Panc1 (cell line): ENCODE results near the gene BSX. TPM values are rescaled to one million over a fixed set of nuclear protein-coding genes. Genes with fewer than 3 reads are reported as not detected.

Experiments
- ATAC-seq: fragments of 200-7000 bp; cut with Tn5 transposase; 2 replicates; pipeline ENCODE4 v1.9.1; 2020; ENCODE audit warnings: mild to moderate bottlenecking, moderate library complexity
- BruUV-seq: library from RNA; stranded (reverse); fragments of 400-500 nt; replicated peaks from 2 replicates; lab custom pipeline; 2021; lab: Mats Ljungman, UMichigan
- CTCF ChIA-PET: fragments of 300-600 bp; sonication (Branson Sonifier 250); formaldehyde crosslinking; loops from one replicate; lab custom pipeline; 2022; ENCODE audit warnings: antibody characterized with exemption; lab: Charles Lee
- POLR2A ChIA-PET: fragments of 300-600 bp; sonication (Branson Sonifier 250); formaldehyde crosslinking; loops from one replicate; lab custom pipeline; 2022; ENCODE audit warnings: antibody characterized with exemption; lab: Charles Lee
- DNase-seq: peaks from one replicate; pipeline ENCODE4 v3.0.0-alpha.2; 2010; ENCODE audit warnings: low read depth, low spot score
- H3K27ac ChIP-seq: 2 replicates; pipeline ENCODE4 v1.5.1; 2011; ENCODE audit warnings: mild to moderate bottlenecking, low read length, inconsistent platforms
- H3K27me3 ChIP-seq: fragments of 200-500 bp; sonication (Bioruptor generic); 2 replicates; pipeline ENCODE4 v1.6.0; 2014; ENCODE audit warnings: low read length, inconsistent platforms; ENCODE audit not compliant: control insufficient read depth, insufficient read depth
- H3K36me3 ChIP-seq: fragments of 200-500 bp; sonication (Bioruptor generic); 2 replicates; pipeline ENCODE4 v1.5.1; 2014; ENCODE audit warnings: inconsistent platforms, mild to moderate bottlenecking, low read length, moderate library complexity; ENCODE audit not compliant: control insufficient read depth, insufficient read depth
- H3K4me1 ChIP-seq: 2 replicates; pipeline ENCODE4 v1.5.1; 2011; ENCODE audit warnings: inconsistent platforms, mild to moderate bottlenecking, low read length, moderate library complexity; ENCODE audit not compliant: control insufficient read depth, insufficient read depth
- H3K4me3 ChIP-seq, 2 experiments: 2 replicates each; pipeline ENCODE4 v1.5.1; 2011 to 2012; ENCODE audit warnings: low read depth in 2 of 2, low read length in 2 of 2, mild to moderate bottlenecking in 2 of 2, inconsistent platforms in 1 of 2, moderate library complexity in 1 of 2
- H3K9me3 ChIP-seq: fragments of 200-500 bp; sonication (Bioruptor generic); 2 replicates; pipeline ENCODE4 v1.5.1; 2014; ENCODE audit warnings: low read depth, mild to moderate bottlenecking, inconsistent platforms, low read length, moderate library complexity; ENCODE audit not compliant: control insufficient read depth, insufficient read depth
- CTCF ChIP-seq: fragments of 450-650 bp; IDR thresholded peaks from 2 replicates; pipeline ENCODE4 v1.5.1; 2017; ENCODE audit warnings: mild to moderate bottlenecking
- POLR2AphosphoS5 ChIP-seq: IDR thresholded peaks from 2 replicates; pipeline ENCODE4 v1.6.1; 2012; ENCODE audit warnings: mild to moderate bottlenecking, low read depth, low read length, moderate library complexity
- REST ChIP-seq, 2 experiments: IDR thresholded peaks; 2 replicates each; pipeline ENCODE4 v1.6.1; 2011 to 2012; ENCODE audit warnings: low read depth in 2 of 2, control low read depth in 1 of 2, low read length in 1 of 2, mild to moderate bottlenecking in 1 of 2, moderate library complexity in 1 of 2; ENCODE audit not compliant: insufficient read depth in 1 of 2
- SIN3A ChIP-seq: IDR thresholded peaks from 2 replicates; pipeline ENCODE4 v1.6.1; 2012; ENCODE audit warnings: low read depth, mild to moderate bottlenecking, low read length, moderate library complexity, borderline replicate concordance; ENCODE audit not compliant: insufficient read depth
- TCF7L2 ChIP-seq: IDR thresholded peaks from 2 replicates; pipeline ENCODE4 v1.6.1; 2011; ENCODE audit warnings: mild to moderate bottlenecking, low read depth, low read length, inconsistent platforms
- in situ Hi-C: cut with HindIII; loops from 2 replicates; pipeline ENCODE4 v1.10.0; 2016; ENCODE audit warnings: low sequenced_read_pairs, low pct_unique_long_range_greater_than_20kb
- intact Hi-C: fragments of 100-400 bp; cut with micrococcal nuclease; formaldehyde crosslinking; loops from one replicate; pipeline ENCODE4 v1.10.0; 2022; ENCODE audit not compliant: unreplicated experiment
- total RNA-seq: library from RNA; stranded (reverse); gene quantifications from one replicate; pipeline ENCODE4 v1.2.1, GENCODE V29; 2021; ENCODE audit not compliant: unreplicated experiment

The BSX gene
- total RNA-seq, 1 experiment from 2014 or later = not detected

GRCh38 chr11:122976061-122976733 is 5.4 kb downstream of the BSX start:
- in situ Hi-C loops = no loop called here
- no peak overlapping the region for H3K4me3 ChIP-seq

GRCh38 chr11:122963961-122964360 is 17.7 kb downstream of the BSX start:
- no peak overlapping the region for H3K27ac ChIP-seq
- CTCF ChIA-PET = interaction anchor here (0.6 to 0.8 kb wide), 2 partner anchors 10 to 22 kb away, joined by 3 read pairs; no protein-coding TSS in a partner anchor
- intact Hi-C loops = no loop called here
- no peak for TF ChIP-seq CTCF
- TF ChIP-seq TCF7L2 = no peak
- TF ChIP-seq POLR2AphosphoS5 = no peak
- H3K4me3 ChIP-seq = no peak overlapping the region
- H3K4me1 ChIP-seq = no peaks in the 10 kb centered on the region
- no peak for ATAC-seq
- POLR2A ChIA-PET = interaction anchor here (0.5 kb wide), 1 partner anchor 16 kb away, joined by 3 read pairs; no protein-coding TSS in a partner anchor
- H3K36me3 ChIP-seq = no peaks in the 10 kb centered on the region
- H3K27me3 ChIP-seq = peaks cover 32% of the 10 kb centered on the region
- no TSS peak for BruUV-seq
- no peaks in the 10 kb centered on the region for H3K9me3 ChIP-seq
- in situ Hi-C loops = no loop called here
- no peak for DNase-seq

More at GRCh38 chr11:122976061-122976733, 5.4 kb downstream of the BSX start:
- Histone ChIP-seq H3K27ac (no peak overlapping the region), H3K9me3 (no peaks in the 10 kb centered on the region), H3K4me1 (peaks cover 10% of the 10 kb centered on the region; the same call in 1 of the 2 replicates), H3K27me3 (peaks cover 78% of the 10 kb centered on the region), H3K36me3 (no peaks in the 10 kb centered on the region)
- intact Hi-C loops = no loop called here
- TF ChIP-seq CTCF = no peak
- no TSS peak for BruUV-seq
- DNase-seq (no peak), ATAC-seq (no peak)
- ChIA-PET CTCF (no interaction called here), POLR2A (no interaction called here)

GRCh38 chr11:122954455-122954854 is 27.2 kb downstream of the BSX start:
- DNase-seq (no peak), ATAC-seq (no peak)
- Histone ChIP-seq H3K27ac (no peak overlapping the region), H3K9me3 (no peaks in the 10 kb centered on the region), H3K4me3 (no peak overlapping the region), H3K27me3 (no peaks in the 10 kb centered on the region), H3K36me3 (no peaks in the 10 kb centered on the region), H3K4me1 (no peaks in the 10 kb centered on the region)
- ChIA-PET CTCF (no interaction called here), POLR2A (no interaction called here)
- no peak for TF ChIP-seq REST (IDR thresholded peaks at IDR 0.05; ENCODE audit: insufficient read depth in 1 of 2, low read depth in 2 of 2, low read length in 1 of 2)
- no peak for TF ChIP-seq SIN3A
- no TSS peak for BruUV-seq
- in situ Hi-C loops = no loop called here
- intact Hi-C loops = no loop called here
